Brain pericyte (primary cell): Measurements from ENCODE around the gene TMEM126A.
"Not testable (repeated sequence)": the region's sequence is repeated elsewhere in the genome, so short reads cannot be mapped to it uniquely, and the experiment has no call there.

Experiments
- DNase-seq: peaks from one replicate; pipeline ENCODE4 v3.0.0-alpha.2; 2012; ENCODE audit warnings: low read depth, low spot score

TMEM126A gene

DNA sequence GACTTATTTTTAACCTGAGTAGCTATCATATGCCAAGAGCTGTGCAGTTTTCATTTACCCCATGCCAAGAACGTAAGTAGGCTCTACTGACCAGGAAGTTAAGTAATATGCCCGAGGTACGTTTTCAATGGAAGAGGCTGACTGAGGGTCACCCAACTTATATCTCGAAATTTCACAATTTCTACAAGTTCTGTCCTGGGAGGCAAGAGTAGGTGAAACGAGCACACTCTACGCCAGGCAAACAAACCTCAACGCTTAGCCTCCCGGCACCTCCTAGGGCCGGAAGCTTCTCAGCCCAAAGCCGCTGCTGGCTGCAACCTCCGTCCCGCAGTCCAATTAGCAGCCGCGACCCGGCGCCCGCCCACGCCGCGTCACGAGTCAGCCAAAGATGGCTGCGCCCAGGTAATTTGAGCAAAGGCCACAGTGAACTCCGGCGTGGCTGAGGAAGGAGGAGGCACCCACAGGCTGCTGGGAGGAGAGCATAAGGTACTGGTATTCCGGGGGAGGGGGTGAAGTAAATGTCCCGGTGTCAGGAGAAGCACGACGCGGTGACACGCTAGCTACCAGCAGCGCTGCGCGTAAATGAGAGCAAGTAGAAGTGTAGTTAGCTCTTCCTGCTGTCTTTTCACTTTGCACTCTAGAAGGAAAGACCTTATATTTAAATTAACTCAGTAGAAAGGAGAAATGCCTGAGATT is at the start of gene TMEM126A:
Gene TMEM126A (plus strand): TSS at position 364 of the 696 bp plus-strand sequence. CDS start 2,289 bp downstream, outside the sequence.
- peak; percentile 55 for DNase-seq

DNA sequence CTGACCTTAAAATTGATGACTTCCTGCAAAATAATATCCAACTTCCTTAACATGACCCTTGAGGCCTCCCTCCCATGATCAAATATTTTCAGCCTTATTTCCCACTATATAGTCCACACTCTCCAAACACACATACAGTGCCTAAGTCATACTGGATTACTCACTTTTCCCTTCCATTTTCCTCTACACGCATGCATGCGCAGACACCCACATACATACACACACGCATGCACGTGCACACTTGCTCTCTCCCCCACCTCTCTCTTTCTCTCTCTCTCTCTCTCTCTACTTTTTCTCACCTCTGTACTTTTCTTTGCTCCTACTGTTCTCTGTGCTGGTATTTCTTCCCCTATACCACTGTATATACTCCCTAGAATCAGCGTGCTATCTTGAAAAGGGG is 48.7 kb upstream of the TMEM126A start:
- no peak for DNase-seq

DNA sequence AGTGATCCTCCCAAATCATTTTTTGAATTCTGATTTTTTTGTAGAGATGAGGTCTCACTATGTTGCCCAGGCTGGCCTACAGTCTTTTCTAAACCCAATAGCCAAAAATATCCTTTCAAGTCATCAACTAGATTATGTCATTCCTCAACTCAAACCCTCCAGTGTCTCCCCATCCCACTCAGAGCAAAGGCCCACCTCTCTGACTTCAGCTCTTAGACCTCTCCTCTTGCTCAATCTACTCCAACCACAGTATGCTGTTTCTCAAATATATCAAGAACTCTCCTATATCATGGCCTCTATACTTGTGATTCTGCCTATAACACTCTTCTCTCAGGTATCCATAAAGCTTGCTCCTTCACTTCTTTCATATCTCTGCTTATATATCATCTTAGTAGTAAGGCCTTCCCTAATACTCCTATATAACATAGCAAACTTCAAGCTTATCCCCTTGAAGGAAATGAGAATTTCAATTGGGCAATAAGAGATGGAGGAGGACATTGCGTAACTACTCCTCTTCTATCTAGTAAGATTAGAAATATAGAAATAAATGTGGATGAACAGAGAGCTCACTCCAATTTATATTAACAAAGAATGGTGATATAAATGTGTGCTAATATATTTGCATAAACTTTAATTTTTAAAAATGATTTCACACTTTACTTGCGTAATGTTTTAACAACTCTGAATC is 45.1 kb upstream of the TMEM126A start:
- no peak for DNase-seq

DNA sequence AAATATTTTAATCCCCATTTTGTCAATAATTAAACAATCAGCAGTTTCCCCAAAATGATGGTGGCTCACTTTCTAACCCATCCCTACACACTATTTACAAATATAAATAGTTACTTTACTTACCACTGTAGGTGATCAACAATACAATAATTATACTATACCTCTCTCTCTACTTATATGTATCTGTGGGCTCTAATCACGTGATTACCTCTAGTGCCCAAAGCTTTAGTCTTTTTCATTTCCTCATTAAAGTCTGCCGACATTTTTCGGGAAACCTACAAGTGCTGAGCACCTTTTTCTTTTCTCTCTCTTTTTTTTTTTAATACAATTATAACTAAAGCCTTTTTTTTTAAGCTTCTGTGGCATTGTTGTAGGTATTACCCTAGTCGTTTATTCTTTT is 44.5 kb upstream of the TMEM126A start:
- DNase-seq = no peak

DNA sequence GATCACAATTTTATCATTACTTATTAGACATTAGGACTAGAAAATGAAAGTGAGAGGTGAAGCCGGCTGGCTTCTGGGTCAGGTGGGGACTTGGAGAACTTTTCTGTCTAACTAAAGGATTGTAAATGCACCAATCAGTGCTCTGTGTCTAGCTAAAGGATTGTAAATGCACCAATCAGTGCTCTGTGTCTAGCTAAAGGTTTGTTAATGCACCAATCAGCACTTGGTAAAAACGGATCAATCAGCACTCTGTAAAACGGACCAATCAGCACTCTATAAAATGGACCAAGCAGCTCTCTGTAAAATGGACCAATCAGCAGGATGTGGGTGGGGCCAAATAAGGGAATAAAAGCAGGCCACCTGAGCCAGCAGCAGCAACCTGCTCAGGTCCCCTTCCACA is 41.5 kb upstream of the TMEM126A start:
- not testable (repeated sequence) for DNase-seq

DNA sequence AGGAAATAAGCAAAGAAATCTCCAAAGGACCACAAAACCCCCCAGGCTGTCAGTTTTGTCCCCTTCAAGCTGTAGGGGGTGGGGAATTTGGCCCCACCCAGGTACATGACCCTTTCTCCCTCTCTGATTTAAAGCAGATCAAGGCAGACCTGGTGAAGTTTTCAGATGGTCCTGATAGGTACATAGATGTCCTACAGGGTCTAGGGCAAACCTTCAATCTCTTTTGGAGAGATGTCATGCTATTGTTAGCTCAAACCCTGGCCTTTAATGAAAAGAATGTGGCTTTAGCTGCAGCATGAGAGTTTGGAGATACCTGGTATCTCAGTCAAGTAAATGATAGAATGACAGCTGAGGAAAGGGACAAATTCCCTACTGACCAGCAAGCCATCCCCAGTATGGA is 39.1 kb upstream of the TMEM126A start:
- not testable (repeated sequence) for DNase-seq

DNA sequence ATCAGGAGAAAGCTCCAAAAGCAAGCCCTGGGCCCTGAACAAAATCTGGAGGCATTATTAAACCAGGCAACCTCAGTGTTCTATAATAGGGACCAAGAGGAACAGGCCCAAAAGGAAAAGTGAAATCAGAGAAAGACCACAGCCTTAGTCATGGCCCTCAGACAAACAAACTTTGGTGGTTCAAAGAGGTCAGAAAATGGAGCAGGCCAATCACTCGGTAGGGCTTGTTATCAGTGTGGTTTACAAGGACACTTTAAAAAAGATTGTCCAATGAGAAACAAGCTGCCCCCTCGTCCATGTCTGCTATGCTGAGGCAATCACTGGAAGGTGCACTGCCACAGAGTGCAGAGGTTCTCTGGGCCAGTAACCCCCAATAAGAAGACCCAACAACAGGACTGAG is 38.5 kb upstream of the TMEM126A start:
- not testable (repeated sequence) for DNase-seq

DNA sequence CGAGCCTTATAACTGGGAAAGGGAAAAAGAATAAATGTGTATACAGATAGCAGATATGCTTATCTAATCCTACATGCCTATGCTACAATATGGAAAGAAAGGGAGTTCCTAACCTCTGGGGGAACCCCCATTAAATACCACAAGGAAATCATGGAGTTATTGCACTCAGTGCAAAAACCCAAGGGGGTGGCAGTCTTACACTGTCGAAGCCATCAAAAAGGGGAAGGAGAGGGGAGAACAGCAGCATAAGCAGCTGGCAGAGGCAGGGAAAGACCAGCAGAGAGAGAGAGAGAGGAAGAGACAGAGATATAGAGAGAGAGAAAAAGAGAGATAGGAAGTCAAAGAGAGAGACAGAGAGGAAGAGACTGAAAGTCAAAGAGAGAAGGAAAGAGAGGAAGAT is 36.1 kb upstream of the TMEM126A start:
- DNase-seq = not testable (repeated sequence)

DNA sequence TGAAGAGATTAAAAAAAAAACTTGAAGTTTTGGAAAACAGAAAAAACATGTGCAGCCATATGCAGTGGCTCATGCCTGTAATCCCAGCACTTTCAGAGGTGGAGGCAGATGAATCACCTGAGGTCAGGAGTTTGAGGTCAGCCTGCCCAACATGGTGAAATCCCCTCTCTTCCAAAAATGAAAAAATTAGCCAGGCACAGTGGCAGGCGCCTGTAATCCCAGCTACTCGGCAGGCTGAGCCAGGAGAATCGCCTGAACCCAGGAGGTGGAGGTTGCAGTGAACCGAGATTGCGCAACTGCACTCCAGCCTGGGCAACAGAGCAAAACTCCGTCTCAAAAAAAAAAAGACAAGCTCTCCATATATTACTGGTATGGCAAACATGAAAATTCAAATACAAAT is 28.3 kb upstream of the TMEM126A start:
- no peak for DNase-seq

DNA sequence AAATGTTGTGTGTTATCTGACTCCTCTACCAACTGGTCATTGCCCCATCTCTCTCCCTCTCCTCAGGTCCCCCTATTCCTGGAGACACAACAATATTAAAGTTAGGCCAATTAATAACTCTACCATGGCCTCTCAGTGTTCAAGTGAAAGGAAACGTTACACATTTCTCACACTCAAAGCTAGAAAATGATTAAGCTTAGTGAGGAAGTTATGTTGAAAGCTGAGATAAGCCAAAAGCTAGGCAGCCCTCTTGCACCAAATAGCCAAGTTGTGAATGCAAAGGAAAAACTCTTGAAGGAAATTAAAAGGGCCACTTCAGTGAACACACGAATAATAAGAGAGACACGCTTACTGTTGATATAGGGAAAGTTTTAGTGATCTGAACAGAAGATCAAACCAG is 27.5 kb upstream of the TMEM126A start:
- no peak for DNase-seq

DNA sequence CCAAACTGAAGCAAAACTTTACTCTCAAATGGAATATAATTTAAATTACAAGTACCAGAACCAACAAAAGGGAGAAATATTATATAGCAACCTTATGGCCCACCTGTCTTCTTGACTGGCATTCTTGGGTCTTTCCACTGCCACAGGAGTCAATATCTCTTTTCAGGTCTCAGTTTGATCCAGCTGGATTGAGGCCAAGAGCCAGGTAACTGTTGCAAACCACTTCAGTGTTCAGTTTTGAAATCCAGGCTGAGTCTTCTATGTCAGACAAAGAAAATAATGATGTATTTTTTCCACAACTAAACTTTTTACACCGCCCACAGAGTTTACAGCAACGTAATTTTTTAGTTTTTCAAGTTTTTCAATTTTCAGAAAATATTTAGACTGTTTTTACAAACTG is 21.3 kb upstream of the TMEM126A start:
- DNase-seq = no peak

DNA sequence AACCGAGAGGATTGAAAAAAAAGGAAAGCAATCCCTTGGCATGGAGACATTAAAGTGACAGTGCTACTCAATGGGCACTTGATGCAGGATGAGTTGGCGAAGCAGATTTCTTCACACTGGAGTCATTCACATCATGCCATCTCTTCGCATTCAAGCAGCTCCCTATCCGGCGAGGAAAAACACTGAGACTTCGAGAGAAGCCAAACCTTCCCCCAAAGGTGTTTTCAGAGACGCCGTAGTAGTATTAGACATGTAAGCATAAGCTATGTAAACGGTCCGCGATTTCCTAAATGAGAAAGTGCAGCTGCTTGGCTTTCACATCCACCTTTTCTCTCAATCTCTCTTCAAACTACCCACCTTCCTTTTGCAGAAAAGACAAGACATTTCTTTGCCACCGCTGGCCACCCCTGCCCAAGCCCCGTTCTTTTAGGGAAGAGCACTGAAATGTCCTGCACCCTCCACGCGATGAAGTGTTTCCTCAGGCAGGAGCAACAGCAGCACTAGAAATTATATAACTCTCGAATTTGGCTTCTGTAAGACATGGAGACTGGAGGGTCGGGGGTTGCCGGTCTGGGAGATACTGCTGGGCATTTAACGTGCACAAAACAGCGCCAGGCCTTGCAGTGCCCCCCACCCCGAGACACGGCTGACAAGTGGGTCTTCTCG is 20.3 kb upstream of the TMEM126A start, which contains the start of gene DLG2:
Gene DLG2 (minus strand): TSS at position 13 of the 666 bp plus-strand sequence.
- DNase-seq = no peak

DNA sequence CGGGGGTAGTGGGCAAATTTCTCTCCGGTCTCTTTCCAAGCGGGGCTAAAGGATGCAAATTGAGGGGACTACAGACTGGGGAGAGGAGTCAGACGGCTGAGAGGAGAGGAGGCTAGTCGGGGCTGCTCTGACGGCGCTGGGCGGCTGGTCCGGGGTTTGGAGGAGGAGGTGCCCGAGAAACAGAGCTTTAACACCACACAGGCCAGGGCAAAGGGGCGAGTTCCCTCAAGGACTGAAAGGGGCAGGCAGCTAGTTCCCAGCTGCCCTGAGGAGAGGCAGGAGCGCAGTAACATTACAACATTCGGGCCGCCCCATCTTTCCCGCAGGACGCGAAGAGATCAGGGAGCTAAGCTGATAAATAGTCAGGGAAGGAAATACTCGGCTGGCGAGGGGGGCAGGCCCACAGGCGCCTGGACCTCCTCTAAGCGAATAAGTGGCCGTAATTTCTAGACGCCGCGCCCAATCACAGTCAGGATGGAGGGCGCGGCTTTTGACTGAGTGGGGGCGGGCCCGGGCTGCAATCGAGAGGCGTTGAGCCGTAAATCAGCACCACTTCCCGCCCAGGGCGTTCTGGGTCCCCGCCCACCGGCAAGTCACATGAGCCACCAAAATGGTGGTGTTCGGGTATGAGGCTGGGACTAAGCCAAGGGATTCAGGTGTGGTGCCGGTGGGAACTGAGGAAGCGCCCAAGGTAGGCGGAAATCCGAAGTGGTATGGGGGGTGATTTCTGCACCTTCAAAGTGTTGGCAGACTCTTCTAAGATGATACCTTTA is 19.6 kb upstream of the TMEM126A start, which contains the start of gene TMEM126B:
Gene TMEM126B (plus strand): TSS at position 596 of the 773 bp plus-strand sequence. CDS start 15 bp downstream, at position 611.
- DNase-seq = peak; percentile 88

DNA sequence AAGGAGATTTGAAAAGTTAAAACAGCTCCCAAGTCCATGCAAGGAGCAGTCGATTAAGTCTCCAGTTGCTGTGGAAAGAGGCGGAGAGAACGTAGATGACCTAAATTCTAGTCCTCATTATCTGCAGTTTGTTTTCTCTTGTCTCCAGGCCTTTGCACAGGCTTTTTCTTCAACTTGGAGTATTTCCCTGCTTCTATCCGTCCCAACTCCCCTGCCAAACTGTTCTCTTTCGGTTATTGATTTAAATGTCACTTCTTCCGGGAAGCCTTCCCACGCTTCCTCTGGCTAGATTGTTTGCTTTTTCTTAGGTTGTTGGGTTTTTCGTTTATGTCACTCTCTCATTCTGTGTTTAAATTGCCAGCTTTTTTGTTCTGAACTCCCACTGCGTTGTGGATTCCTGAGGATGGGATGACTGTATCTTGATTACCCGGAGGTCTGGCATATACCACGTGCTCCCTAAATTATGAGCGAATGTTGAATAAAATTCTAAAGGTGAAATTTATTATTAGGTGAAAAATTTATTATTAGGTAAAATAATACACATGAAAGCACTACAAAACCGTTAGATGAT is 18.9 kb upstream of the TMEM126A start:
- no peak for DNase-seq

DNA sequence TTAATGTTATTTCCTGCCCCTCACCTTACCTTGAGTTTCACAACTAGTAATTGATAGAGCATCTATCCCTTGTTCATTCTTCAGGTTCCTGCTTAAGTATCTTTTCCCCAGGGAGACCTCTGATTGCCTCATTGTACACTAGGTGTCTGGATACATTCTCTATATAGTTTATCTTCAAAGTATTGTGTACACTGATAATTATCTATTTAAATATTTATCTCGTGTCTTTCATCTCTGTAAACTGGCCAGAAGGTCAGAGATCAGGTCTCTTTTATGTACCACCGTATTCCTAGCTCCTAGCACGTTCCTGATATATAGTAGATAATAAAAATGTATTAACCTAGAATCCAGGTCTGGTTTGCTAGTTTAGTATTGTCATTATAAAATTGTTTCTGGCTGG is 13.0 kb upstream of the TMEM126A start:
- no peak for DNase-seq

DNA sequence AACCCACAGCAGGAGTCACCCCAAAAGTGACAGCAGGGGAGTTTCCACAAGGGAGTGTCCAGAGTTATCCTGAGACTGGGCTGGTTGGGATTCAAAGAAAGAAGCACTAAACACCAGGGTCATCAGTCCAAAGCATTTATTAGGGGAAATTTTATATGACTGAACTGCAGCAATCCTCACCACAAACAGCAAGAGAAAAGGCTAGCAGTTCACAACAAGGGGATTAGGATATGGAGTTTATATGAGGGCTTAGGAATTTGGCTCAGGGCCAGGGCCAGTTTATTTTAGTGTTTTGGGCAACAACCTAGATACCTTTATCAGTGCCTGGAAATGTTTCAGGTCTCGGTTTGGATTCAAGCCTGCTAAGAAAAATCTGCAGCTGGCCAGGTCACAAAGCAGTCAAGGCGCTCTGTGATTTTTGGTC is 4.6 kb upstream of the TMEM126A start:
- DNase-seq = no peak

DNA sequence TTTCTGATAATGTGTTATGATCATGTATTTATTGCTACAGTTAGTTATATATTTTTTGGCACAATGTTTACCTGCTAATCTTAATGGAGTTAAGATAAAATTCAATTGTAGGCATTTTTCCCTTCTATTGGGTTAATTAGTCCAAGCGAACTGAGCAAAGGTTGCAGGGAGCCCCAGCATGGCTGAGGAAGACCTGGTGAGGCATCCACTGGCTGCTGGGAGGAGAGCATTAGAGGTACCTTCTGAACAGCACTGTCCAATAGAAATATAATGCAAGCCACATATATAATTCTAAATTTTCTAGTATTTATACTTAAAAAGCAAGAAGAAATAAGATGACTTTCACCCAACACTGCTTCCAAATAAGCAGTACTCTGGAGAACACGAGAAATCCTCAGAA is 689 bp upstream of the TMEM126A start:
- no peak for DNase-seq

DNA sequence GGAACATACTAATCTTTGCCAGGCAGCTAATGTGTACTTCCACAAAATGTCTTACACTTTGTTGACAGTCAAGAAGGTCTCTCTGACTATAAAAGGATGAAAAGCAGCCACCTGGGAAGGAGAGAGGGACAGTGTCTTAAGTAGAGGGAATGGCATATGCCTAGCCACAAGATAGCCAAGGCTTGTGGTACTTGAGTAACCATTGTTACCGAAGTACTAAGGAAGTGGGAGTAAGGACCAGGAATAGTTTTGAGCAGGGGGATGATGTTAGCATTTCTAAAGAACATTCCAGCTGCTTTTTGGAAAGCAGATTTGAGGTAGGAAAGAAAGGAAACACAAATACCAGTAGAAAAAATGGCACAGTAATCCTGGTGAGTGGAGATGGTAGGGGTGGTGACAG is 3.4 kb downstream of the TMEM126A start:
- DNase-seq = no peak

DNA sequence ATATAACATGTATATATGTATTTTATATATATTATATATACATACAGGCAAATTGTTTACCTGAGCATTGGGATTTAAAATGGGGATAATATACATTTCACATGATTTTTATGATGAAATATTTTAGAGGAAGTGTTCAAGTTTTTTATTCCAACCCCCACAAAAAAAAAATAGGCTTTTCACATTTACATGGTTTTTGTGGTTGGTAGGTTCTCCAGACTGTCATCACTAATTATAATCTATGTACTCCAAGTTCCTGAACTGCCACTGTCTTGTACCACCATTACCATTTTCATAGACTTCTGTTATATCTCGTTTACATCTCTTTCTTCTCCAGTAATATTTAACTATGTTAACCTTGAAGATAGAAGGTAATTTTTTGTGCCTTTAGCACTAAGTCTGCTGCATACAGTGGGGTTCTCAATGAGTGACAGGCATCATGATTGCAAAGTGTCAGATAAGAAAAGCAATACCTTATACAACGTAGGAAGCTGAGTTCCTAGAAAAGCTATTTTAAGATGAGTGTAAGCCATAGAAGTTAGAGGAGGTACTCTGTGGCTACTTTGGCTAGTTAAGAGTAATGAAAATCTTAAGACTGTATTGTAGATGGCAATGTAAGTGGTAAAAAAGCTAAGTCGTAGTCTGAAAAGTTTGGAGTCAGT is 5.2 kb downstream of the TMEM126A start:
- no peak for DNase-seq

DNA sequence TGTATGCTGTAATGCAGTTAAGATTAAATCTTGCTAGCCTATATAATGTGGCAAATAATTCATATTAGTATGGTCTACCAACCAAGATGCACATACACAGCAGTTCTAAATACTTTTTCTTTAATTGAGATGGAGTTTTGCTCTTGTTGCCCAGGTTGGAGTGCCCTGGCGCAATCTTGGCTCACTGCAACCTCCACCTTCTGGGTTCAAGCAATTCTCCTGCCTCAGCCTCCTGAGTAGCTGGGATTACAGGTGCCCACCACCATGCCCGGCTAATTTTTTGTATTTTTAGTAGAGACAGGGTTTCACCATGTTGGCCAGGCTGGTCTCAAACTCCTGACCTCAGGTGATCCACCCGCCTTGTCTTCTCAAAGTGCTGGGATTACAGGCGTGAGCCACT is 6.6 kb downstream of the TMEM126A start:
- DNase-seq = not testable (repeated sequence)

DNA sequence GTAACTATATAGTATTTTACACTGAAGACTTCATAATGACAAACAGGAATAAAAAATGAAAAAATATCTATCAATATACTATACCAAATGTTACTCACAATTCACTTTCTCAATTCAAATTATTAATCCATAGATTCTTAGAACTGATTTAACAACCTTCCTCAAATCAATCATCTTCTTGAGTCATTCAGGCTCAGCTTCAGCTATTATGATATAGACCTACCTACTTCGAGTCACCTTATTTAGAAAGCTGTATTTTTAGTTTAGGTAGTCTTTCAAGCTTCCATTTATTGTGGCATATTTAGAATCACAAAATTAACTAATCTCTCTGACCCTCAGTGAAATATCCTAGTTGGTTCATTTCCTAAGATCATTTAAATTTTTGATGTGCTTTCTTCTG is 9.0 kb downstream of the TMEM126A start:
- DNase-seq = no peak
